GM18907 (cell line): ENCODE measurements around the gene CDK4.

ENCODE experiments used
- ATAC-seq: cut with Tn5 transposase; IDR thresholded peaks from one replicate; pipeline ENCODE4 v1.9.1; 2021; ENCODE audit warnings: mild to moderate bottlenecking, moderate library complexity; ENCODE audit not compliant: unreplicated experiment

Gene CDK4

DNA sequence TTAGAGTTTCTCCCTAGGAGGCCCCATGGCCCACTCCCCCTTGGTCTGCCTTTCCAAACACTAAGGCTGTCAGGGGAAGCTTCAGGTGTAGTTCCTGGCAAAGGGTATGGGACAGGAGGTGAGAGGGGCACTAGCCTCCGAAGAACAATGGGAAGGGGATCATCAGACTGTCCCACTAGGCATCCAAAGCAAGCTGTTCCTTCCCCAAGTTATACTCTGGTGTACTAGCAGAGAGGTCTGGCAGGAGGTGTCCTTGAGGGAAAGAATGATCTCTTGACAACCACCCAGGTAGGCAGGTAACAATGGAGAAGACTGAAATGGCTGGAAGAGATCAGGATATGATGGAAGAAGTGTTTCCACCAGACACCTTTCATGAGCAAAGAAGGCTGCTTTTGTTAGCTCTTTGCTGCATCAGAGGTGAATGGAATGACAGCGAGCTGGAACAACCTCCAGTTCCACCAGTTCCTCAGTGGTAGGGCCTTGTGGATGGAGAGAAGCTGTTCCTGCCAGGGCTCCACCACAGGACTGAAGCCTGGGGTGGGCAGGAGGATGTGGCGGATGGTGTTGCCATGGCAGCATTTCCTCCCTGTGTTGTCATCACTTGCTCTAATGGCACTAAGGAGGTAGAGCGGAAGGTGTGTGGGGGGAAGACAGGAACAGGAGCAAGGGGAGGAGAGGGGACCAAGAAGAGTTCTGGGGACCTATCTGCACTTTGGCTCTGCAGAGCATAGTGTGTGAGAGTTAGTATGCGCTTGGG, 11.3 kb downstream of the CDK4 start:
- peak; percentile 60 for ATAC-seq

DNA sequence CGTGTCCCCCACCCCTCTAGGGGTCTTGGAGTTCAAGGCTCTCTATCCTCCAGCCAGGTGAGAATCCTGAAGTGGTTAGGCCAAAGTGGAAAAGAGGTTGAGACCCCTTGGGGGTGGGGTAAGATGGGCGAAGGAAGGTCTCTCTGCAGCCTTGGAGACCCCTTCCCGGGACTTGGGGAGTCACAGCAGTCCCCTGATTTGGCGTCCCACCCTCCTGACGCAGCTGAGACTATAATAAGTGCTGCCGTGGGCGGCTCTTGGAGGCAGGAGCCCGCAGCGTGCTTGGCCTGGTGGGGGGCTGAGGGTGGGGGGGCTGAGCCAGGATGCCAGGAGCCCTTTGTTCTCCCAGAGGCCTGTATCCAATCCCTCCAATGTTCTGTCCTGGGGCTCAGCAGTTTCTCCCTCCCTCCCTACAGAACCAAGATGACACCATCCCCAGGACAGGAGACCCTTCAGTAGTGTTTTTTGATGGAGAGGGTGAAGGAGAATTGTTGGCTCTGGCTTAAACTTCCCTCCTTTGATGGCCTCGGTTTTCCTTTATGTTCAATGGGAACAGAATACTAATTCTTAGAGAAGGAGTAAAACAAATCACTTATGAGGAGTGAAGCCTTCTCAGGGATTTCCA, 12.1 kb downstream of the CDK4 start:
- no peak for ATAC-seq

DNA sequence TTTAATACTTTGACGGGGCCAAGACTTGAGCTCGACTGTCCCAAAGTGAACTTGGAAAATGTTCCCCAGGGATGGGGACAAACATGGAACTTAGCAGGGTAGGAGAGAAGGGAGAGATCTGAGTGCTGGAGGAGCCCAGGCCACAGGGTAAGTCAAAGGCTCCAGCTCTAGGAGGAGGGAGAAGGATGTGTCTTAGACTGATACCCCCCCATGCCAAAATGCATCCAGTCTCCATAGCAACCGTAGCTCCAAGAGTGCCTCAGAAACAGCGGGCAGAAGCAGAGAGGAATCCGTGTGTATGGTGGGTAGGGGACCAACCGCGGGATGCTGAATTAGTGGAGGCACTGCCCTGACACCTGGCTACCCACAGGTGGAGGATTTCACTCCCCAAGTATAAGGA, 12.7 kb downstream of the CDK4 start:
- ATAC-seq = no peak

DNA sequence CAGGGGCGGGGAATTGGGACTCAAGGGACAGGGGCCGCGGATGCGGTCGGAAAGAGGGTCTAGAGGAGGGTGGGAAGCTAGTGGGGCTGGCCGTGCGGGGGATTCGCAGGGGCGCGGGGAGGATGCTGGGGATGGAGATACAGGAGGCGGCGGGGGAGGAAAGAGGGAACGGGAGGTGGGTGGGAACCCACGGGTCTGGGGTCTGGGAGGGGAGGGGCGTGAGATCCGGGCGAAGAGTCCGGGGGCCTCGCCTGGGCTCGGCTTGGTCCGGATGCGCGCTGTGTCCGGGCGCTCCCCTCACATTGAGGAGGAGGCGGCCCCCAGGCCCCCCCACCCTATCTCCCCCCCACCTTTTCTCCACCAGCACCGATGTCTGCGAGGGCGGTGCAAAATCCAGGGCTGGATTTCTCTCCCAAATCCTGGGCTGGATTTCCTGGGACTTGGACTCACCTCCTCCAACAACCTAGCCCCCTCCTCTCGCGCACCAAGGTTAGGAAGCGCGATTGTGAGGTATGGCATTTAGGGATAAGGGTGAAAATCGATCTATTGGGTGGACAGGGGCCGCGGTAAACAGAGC, 13.4 kb downstream of the CDK4 start, which contains the start of gene AGAP2:
Gene AGAP2, minus strand, starts transcription at position 82 of the 577 bp plus-strand sequence. CDS start 496 bp downstream, outside the sequence.
- ATAC-seq = no peak

DNA sequence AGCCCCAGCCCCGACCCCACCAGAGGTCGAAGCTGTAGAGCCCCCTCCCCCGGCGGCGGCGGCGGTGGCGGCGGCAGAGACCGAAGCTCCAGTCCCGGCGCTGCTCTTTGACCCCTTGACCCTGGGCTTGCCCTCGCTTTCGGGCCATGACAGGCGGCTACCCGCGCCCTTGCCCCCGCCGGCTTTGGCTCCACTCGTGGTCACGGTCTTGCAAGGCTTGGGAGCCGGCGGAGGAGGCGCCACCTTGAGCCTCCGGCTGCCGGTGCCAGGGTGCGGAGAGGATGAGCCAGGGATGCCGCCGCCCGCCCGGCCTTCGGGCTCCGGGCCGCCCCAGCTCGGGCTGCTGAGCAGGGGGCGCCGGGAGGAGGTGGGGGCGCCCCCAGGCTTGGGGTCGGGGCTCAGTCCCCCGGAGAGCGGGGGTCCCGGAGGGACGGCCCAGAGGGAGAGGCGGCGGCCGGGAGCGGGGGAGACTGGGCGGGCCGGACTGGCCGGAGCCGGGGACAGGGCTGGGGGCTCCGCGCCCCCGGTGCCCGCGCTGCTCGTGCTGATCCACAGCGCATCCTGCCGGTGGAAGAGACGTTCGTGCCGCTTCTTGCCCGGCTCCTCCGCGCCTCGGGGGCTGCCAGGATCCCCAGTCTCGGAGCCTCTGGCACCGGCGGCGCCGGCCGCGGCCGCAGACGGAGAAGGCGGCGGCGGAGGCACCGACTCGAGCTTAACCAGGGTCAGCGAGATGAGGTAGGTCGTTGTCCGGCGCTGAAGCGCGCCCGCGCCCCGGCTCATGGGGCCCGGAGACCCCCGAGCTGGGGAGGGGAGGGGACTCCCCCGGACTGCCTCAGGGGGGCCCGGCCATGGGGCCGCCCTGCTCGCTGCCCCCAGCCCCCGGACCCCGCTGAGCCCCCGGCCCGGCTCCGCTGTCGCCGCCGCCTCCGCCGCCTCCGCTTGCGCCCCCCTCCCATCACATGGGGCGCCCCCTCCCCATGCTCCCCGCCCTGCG, 14.3 kb downstream of the CDK4 start:
- ATAC-seq = no peak

DNA sequence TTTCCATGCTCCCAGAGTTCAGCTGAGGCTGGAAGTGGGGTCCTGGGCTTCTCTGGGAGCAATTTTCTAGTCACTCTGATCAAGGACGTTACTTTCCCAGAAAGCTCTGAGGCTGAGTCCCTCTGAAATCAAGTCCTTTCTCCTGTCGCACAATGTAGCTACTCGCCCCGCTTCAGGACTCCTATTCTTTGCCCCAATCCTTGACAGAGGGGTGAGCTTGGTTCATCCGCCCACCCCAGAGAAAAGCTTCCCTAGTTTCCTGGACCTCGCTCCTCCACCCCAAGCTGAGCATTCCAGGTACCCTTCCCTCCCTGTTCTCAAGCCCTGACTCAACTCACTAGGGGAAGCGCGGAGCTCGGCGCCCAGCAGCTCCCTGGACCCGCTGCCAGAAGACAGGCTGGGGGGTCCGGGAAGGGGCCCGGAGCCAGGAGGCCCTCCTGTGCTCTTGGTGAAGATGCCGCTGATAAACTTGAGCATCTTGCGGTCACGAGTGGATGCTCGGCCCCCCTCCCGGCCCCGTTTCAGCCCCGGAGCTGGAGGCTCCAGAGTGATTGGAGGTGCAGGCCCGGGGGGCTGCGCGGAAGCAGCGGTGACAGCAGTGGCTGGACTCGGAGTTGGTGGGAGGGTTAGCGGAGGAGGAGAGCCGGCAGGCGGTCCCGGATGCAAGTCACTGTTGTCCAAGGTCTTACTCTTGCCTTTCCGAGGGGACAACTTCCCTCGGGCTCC, 15.2 kb downstream of the CDK4 start:
- no peak for ATAC-seq

DNA sequence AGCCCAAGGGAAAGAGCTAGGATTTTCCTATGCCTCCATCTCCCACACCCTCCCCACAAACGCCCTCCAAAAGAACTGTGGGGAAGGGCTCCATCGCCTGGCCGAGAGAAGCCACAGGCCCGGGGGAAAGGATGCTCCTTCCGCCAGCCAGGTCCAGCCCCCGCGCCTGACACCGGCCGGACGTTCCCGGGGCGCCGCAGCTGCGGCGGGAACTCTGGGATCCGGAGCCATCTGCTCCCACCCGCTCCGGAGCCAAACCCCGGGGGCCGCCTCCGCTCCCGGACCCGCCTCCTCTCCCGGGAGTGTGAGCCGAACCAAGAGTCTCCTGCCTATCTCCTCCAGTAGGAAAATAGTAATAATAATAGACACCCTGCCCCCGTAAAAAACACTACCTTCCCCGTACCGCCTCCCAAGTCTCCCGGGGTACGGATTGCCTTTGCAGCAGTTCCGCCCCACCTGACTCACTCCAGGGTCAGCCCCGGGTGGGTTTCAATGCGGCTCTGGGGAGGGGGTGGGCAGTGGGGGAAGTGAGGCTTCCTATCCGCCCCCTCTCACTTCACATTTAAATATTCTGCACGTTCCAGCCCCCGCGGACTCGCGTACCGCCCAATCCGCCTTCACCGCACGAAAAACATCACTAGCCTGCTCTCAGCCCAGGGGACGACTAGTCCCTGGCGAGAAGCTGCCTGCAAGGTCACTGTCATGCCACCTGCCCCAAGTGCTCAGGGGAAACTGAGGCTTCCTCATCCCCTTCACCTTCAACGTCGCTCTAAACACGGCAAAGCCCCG, 16.0 kb downstream of the CDK4 start:
- no peak for ATAC-seq

DNA sequence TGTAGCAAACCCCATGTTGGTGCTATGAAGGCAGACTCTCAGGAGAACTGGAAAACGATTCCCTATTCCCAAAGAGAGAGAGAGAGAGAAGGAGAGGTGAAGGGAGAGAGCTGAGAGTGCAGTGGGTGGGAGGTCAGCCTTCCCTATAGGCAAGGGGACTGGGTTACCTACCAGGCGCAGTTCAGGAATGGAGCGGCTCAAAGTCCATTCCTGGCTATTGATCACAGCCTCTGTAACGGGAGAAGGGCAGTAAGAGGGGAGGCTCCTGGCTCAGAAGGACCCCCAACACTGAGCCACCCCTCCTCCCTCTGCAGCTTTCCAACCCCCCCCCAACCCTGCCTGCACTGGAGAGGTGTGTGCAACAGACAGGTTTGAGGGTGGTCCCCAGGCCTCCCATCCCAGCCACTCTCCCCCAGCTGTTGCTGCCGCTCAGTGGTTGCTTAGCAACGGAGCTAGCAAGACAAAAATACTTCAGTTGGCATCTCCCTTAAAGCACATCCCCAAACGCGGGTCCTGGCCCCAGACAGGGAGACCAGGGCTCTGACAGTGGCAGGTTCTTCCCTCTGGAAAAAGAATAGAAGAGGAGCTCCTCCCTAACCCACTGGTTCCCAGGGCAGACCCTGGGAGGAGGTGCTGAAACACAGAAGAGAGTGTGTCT, 16.8 kb downstream of the CDK4 start:
- ATAC-seq = no peak

DNA sequence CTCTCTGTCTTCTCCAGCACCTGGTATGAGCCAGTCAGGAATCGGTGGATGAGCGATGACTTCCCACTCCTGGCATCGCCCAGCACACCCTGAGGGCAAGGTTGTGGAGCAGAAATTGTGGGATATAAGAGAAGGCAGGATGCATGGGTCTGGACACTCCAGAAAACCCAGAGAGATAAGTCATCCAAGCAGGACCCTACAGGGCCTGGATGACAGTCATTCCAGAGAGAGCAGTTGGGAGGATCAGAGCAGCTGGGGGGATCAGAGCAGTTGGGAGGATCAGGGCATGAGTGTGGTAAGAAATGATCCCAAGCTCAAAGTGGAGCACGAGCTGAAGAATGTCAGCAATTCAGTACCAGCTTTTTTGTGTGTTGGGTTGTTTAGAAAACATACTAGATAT, 17.5 kb downstream of the CDK4 start:
- no peak for ATAC-seq

DNA sequence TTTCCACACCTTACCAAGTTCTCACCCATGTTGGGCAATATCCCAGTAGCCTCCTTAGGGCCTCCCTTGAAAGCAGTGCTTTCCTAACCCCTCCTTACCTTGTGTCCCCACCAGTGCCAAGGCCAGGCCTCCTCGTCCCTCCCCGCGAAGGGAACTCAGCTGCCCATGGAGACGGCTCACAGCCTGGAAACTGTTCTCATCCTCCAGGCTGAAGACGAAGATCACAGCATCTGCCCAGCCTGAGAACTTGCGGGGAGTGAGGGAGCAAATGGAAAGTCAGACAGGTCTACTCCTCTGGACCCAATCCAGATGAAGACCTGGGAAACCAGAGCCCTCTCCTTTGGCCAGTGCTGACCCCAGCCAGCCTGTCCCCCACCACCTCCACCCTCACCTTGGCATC, 18.2 kb downstream of the CDK4 start:
- no peak for ATAC-seq

DNA sequence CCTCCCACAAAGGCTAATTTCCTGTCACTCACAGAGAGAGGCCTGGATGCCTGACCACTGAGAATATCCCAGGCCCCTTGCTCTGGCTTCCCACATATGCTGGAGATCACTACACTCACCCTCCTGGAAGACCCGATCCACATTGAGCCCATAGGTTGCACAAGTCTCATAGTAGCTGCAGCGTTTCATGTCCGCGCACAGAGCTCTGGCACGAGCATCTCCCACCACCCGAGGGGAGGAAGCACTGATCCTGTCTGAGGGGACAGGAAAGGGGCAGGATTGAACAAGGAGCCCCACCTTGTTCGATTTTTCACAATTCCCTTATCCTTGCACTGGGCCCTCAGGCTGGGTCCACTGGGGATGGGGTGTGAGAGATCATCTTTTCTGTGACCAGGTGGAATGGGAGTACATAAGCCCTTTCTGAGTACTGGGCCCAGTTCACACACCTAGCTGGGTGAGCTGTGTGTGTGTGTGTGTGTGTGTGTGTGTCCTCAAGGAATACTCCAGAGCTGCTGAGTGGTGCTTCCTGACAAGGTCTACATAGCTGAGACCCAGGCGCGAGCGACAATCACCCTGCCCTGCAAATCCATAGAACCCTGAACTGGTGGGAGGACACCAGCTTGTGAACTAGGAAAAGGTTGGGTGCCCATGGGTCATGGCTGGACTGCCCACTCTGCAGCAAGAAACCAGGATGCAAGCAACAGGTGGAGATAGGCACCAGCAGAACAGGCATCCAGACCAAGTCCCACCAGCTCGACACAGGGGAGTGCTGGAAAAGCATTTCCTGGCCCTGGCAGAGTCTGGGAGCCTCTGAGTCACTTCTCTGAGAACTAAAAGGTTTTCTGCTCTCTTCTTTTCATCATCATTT, 19.1 kb downstream of the CDK4 start:
- no peak for ATAC-seq

DNA sequence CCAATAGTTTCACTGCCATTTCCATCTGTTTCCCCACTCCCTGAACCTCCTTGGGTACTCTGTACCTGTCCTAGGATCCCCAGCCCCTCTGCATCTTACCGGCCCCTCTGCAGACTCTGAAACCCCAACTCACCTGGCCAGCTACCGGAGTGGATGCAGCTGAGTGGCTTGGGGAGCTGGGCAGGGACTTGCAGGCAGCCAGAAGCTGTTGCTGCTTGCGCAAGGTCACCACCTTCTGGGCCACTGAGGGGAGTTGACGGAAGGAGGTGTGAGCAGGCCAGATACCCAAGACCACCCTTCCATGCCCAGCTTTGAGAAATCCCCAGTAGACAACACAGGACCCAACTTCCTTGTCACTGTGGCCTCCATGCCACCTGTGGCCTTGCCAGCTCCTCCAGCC, 19.8 kb downstream of the CDK4 start:
- ATAC-seq = no peak

DNA sequence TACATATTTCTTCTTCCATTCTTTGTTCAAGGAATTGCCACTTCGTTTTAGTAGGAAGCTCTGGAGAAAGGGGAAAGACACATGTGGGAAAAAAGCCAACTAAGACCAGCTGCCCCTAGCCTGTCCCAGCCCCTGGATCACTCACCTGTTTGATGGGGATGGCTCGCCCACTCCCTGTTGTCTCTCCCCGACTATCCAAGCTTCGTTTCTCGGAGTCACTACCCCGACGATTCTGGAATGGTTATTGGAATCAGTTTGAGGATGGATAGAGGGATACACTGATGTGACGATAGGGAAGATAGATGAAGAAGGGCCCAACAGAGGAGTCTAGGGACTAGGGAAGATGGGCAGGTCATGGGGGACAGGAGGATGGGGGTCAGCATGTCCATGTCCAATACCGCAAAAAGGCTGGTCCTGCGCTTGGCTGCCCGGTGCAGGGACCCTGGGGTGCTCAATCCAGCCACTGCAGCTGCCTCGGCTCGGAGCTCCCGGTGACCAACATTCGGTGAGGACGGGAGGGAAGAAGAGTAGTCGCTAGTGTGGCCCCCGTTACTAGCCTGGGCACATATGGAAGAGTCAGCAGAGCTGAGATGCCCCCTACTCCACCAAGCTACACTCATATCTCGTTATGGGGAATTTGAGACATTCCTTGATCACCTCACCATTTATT, 20.6 kb downstream of the CDK4 start:
- no peak for ATAC-seq

DNA sequence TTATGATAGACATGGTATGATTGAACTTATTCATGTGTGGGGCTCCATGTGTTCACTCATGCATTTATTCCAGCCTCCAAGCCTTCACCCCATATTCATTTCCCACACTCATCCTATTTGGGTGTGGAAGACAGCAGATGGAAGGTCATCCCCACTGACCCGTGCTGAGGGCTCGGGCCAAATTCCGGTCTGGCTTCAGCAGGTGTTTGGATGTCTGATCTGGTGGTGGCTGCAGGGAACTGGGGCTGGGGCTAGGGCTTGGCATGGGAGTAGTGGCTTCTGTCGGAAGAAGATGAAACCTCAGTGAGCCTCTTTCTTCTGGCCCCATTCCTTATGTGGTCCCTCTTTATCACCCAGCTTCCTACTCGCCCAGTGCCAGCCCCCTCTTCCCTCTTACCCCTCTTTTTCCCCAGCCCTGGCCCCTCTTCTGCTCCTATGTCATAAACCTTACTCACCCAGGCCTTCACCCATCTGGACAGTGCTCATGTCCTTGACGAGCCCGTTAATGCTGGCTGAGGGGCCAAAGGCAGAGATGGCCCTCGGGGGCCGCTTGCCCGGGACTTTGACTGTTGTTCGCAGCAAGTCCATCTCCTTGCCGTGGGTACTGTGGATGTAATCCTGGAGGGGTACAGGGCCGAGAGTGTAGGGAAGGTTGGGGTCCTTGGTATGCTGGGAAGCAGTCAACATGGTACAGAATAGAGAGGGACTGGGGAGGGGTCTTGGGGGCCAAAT, 21.6 kb downstream of the CDK4 start:
- no peak for ATAC-seq

DNA sequence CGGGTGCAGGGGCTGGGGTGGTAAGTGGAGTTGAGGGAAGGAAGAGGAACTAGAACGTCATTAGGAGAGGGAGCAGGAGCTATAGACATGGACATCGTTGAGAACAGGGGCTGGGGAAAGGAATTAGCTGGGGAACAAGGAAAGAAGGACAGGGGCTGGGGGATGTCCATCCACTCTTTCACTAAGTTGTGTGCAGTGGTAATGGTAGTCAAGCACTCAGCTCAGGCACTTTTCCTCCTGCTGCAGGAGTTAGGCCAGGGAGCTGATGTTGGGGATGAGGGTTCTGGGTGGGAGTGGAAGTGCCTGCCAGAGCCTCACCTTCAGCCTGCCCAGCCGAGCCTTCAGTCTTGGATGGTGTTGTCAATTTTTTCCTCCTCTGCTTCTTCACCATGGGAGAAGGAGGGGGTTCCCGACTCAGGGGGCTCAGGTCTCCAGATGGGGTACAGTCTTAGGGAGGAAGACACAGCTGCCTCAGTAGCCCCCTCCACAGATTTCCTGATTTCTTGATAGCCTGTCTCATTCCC, 22.7 kb downstream of the CDK4 start:
- ATAC-seq = no peak

DNA sequence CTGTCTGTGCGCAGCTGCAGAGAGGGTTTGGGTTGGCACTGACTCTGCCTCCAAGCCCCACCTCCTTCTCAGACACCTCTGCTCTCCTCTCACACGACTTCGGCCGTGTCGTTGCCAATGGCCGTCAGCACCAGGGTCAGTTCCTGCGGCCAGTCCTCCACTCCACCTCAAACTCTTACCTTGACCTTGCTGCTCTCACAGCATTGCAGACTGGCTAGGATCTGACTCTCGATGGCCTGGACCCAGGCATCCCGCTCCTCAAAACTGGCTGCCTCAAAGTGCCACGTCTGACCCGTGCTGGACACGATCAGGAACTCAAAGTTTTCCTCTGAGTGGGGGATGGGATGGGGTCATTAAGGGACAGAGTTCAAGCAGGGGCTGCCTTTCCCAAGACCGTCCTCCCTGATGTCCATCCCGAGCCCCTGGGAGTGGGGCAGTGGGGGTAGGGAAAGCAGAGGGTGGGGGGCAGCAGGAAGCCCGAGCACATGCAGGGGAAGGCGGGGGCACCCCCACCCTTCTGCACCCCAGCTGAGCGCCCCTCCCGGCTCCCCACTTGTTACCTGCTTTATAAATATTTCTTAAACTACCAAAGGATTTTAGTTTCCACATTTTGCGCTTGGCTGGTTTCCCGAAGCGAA, 24.2 kb downstream of the CDK4 start:
- ATAC-seq = no peak
